Vagina (tissue), 2 donors: ENCODE data around the gene CASTOR2. TPM values are rescaled to one million over a fixed set of nuclear protein-coding genes. Genes with fewer than 3 reads are reported as not detected.
"Not testable (repeated sequence)": the region's sequence is repeated elsewhere in the genome, so short reads cannot be mapped to it uniquely, and the experiment has no call there.

Source experiments
- DNase-seq, 2 donors: peaks; one replicate each; pipeline ENCODE4 v3.0.0-alpha.2; 2017; ENCODE audit errors: extremely low spot score in 2 of 2
- H3K27ac ChIP-seq: fragments of 200-600 bp; sonication (generic); one replicate; pipeline ENCODE4 v1.5.1; 2019
- H3K27me3 ChIP-seq: fragments of 200-600 bp; sonication (generic); one replicate; pipeline ENCODE4 v1.5.1; 2019
- H3K36me3 ChIP-seq, 2 donors: fragments of 200-600 bp; sonication (generic); one replicate each; pipeline ENCODE4 v1.5.1; 2017 to 2019
- H3K4me1 ChIP-seq: fragments of 200-600 bp; sonication (generic); one replicate; pipeline ENCODE4 v1.5.1; 2019
- H3K4me3 ChIP-seq, 2 donors: fragments of 200-600 bp; sonication (generic); 1 replicate in 1 of 2; 2 replicates in 1 of 2; pipeline ENCODE4 v1.5.1; 2016 to 2019
- H3K9me3 ChIP-seq: fragments of 200-600 bp; sonication (generic); one replicate; pipeline ENCODE4 v1.5.1; 2019
- CTCF ChIP-seq, 3 experiments: fragments of 450-650 bp in 2 of 3; fragments of 200-600 bp in 1 of 3; sonication (generic) in 1 of 3; IDR thresholded peaks; one replicate each; pipeline ENCODE4 v1.5.1; 2017 to 2019; ENCODE audit warnings: antibody characterized with exemption in 3 of 3, mild to moderate bottlenecking in 2 of 3, moderate library complexity in 2 of 3
- POLR2A ChIP-seq, 2 donors: fragments of 450-650 bp; IDR thresholded peaks; one replicate each; pipeline ENCODE4 v1.6.1; 2017; ENCODE audit warnings: antibody characterized with exemption in 2 of 2, mild to moderate bottlenecking in 2 of 2, moderate library complexity in 2 of 2
- POLR2AphosphoS5 ChIP-seq, 2 donors: sonication (generic); formaldehyde crosslinking; IDR thresholded peaks; one replicate each; pipeline ENCODE4 v1.9.0; 2017; ENCODE audit warnings: antibody characterized with exemption in 2 of 2, mild to moderate bottlenecking in 2 of 2, low read depth in 1 of 2; ENCODE audit not compliant: insufficient read depth in 1 of 2
- intact Hi-C: fragments of 100-400 bp; cut with DNase I; formaldehyde crosslinking; loops from one replicate; pipeline ENCODE4 v1.15.1; 2023
- total RNA-seq: library from RNA; depleted of rRNA; stranded (reverse); fragments of >200 nt; gene quantifications from one replicate; pipeline ENCODE4 v1.2.3, GENCODE V29; 2016

The CASTOR2 gene
- total RNA-seq, 1 donor from 2014 or later, result 40.0 TPM

GRCh38 chr7:75072981-75073283, 108.4 kb downstream of the CASTOR2 start:
- TF ChIP-seq POLR2A (IDR thresholded peaks at IDR 0.05) (no peak), POLR2AphosphoS5 (IDR thresholded peaks at IDR 0.05; ENCODE audit: insufficient read depth in 1 of 2, low read depth in 1 of 2) (no peak), CTCF (IDR thresholded peaks at IDR 0.05) (no peak)
- no peak for DNase-seq
- Histone ChIP-seq H3K4me3 (peak overlapping the region; percentile 70 to 90), H3K36me3 (peaks cover 0 to 25% of the 10 kb centered on the region in 2 donors), H3K9me3 (no peaks in the 10 kb centered on the region), H3K27ac (peak overlapping the region; percentile 88), H3K27me3 (no peaks in the 10 kb centered on the region), H3K4me1 (peaks cover 10% of the 10 kb centered on the region)
- intact Hi-C loops, result no loop called here

- H3K9me3 ChIP-seq, DNase-seq, intact Hi-C loops, H3K27me3 ChIP-seq, H3K4me1 ChIP-seq: not testable (repeated sequence)
- Histone ChIP-seq H3K36me3 (peaks cover 0 to 13% of the 10 kb centered on the region in 2 donors), H3K4me3 (peak overlapping the region; percentile 70 to 90), H3K27ac (peak overlapping the region; percentile 88)
Measured at GRCh38 chr7:75074262-75074641, 109.7 kb downstream of the CASTOR2 start.

Other genes with a start within 250 kb of the CASTOR2 start
- gene NCF1, start 190.7 kb upstream of the CASTOR2 start, total RNA-seq, result not detected
- 14.0 TPM for gene GTF2IRD2, start 113.1 kb upstream of the CASTOR2 start, total RNA-seq
- gene RCC1L, start 109.1 kb downstream of the CASTOR2 start, total RNA-seq, result 25.5 TPM
- 38.3 TPM for gene GTF2IRD2B, start 127.9 kb downstream of the CASTOR2 start, total RNA-seq